22Rv1 (cell line): ENCODE measurements around the gene TMEM164.

Experiments
- H3K27ac ChIP-seq: fragments of 450-650 bp; 2 replicates; pipeline ENCODE4 v1.5.1; 2017
- ZFX ChIP-seq: fragments of 450-650 bp; IDR thresholded peaks from 2 replicates; pipeline ENCODE4 v1.6.1; 2017; ENCODE audit warnings: antibody characterized with exemption, borderline replicate concordance
- TF ChIP-seq, protein P1 (sequence below): fragments of 450-650 bp; IDR thresholded peaks from 2 replicates; pipeline ENCODE4 v1.5.1; 2017; ENCODE audit warnings: mild to moderate bottlenecking

TMEM164 gene

DNA sequence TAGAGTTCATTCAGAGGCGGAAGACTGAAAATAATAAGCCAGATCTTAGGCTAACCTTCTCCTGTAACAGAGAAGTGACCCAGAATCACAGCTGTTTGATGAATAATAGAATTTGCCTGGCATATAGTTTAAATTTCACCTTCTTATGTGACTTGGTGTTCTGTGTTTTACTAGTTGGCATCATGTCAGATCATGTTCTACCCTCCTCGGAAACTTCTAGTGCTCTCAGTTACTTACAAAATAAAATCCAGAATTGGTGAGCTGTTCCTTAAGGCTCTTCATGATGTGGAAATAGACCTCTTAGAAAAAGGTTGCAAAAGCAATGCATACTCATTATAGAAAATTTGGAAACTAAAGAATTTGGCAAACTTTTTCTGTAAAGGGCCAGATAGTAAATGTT, 31.1 kb downstream of the TMEM164 start:
- no peak overlapping the region for H3K27ac ChIP-seq
- TF ChIP-seq, protein P1, sequence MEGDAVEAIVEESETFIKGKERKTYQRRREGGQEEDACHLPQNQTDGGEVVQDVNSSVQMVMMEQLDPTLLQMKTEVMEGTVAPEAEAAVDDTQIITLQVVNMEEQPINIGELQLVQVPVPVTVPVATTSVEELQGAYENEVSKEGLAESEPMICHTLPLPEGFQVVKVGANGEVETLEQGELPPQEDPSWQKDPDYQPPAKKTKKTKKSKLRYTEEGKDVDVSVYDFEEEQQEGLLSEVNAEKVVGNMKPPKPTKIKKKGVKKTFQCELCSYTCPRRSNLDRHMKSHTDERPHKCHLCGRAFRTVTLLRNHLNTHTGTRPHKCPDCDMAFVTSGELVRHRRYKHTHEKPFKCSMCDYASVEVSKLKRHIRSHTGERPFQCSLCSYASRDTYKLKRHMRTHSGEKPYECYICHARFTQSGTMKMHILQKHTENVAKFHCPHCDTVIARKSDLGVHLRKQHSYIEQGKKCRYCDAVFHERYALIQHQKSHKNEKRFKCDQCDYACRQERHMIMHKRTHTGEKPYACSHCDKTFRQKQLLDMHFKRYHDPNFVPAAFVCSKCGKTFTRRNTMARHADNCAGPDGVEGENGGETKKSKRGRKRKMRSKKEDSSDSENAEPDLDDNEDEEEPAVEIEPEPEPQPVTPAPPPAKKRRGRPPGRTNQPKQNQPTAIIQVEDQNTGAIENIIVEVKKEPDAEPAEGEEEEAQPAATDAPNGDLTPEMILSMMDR, result no peak
- TF ChIP-seq ZFX, result no peak

DNA sequence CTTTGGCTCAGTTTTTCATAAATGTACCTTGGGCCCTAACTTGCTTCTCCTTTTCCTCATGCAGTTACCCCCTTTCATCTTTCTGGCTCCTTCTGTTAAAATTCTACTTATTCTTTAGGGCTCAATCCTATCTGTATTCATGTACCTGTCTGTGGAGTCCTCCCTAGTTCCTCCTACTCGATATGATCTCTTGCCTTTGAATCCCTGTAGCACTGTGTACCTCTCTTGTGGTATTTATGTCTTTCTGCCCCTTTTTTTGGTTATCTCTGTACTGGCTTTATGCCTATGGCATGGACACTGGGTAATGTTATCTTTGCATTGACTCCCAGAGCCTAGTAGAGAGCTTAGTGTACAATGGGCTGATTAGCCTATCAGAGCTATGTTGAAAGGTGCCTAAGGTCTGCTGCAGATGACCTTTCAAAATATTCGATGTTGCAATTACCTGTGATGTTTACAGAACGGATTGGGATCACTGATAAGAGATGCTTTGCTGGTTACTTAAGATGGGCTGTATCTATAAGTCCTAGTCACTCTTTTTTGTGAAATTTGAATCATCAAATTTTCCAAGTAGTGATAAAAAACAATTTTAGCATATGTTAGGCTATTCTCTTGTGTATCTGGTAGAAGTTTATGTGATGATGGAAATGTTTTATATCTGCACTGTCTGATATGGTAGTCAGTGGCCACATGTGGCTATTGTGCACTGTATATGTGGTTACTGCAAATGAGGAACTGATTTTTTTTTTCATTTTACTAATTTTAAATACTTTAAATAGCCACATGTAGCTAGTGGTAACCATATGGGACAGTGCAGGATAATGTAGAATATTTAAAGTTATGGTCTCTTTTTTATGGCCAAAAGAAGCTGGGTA, 33.5 kb downstream of the TMEM164 start:
- no peak overlapping the region for H3K27ac ChIP-seq

DNA sequence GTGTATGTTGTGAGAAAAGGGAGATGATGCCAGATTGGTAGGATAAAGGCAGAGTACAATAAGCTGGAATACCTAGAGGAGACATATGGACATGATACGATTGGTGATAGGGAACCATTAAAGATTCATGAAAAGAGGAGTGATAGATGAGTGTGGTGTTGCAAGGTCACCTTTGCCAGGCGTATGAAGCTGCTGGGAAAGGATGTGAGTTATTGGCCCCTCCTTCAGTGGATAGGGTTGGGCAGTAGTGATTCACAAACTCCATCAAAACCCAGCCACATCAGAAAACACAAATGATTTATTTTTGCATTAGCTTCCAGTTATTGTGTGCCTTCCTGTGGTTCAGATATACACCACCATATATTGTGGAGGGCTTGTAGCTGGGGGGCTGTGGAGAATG, 34.3 kb downstream of the TMEM164 start:
- no peak overlapping the region for H3K27ac ChIP-seq
- no peak for TF ChIP-seq ZFX
- TF ChIP-seq, protein P1, result no peak

More for the DNA sequence above, 33.5 kb downstream of the TMEM164 start:
- TF ChIP-seq, protein P1, result no peak
- no peak for TF ChIP-seq ZFX

DNA sequence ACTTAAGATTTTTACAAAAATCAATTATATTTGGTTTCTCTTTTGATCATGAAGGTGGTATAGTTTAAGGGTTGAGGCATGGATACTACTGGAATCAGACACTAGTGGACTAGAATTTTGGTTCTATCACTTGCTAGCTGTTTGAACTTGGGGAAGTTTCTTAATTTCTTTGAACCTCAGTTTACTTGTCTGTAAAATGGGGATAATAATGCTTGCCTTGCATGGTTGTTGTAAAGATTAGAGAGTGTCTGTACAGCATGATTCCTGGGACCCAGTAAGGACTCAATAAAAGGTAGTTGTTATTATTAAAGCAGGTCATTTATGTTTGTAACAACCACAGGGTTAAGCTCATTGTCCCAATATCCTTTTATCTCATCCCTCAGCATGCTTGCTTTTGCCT, 36.0 kb downstream of the TMEM164 start:
- TF ChIP-seq ZFX, result no peak
- TF ChIP-seq, protein P1, result no peak
- H3K27ac ChIP-seq, result no peak overlapping the region

DNA sequence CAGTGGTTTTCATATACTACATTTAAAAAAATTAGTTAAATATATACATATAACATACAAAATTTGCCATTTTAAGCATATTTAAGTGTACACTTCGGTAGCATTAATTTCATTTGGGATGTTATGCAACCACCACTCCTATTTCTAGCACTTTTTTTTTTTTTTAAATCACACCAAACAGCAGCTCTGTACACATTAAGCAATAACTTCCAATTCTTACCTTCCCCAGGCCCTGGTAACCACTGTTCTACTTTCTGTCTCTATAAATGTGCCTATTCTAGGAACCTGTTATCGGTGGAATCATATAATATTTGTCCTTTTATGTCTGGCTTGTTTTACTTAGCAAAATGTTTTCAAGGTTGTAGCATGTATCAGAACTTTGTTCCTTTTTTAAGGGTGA, 39.1 kb downstream of the TMEM164 start:
- TF ChIP-seq ZFX, result no peak
- TF ChIP-seq, protein P1, result no peak
- no peak overlapping the region for H3K27ac ChIP-seq

DNA sequence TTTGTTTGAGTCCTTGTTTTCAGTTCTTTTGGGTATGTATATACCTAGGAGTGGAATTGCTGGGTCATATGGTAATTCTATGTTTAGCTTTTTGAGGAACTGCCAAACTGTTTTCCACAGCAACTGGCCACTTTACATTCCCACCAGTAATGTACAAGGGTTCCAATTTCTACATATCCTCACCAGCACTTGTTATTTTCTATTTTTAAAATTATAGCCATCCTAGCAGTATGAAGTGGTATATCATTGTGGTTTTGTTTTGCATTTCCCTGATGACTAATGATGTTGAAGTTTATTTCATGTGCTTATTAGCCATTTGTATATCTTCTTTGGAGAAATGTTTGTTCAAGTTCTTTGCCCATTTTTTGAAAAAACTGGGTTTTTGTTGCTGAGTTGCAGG, 39.6 kb downstream of the TMEM164 start:
- no peak for TF ChIP-seq ZFX
- TF ChIP-seq, protein P1, result no peak
- no peak overlapping the region for H3K27ac ChIP-seq

DNA sequence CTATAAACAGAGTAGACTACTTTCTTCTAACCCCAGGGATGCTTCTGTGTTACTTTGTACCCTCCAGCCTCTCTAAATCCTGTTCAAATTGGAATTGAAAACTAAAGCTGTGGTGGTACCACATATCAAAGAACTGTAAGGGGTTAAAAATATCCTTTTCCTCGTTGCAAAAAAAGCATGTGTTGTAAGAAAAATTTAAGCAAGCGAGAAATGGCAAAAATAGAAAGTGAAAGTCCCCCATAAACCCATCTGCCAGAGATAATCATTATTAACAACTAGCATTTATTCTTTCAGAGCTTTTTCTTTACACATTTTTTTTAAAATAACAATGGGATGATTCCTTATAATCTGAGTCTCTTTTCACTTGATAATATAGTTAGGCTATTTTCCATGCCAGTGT, 40.6 kb downstream of the TMEM164 start:
- TF ChIP-seq, protein P1, result no peak
- no peak for TF ChIP-seq ZFX
- H3K27ac ChIP-seq, result no peak overlapping the region
